HG03469 (cell line): Measurements from ENCODE around the gene ITPR2.
A peak's percentile ranks its signal among the peaks of the same experiment; 100 is the strongest.

Experiments used
- ATAC-seq: cut with Tn5 transposase; IDR thresholded peaks from one replicate; pipeline ENCODE4 v1.9.1; 2021; ENCODE audit warnings: mild to moderate bottlenecking, moderate library complexity, moderate number of reproducible peaks; ENCODE audit not compliant: unreplicated experiment

ITPR2 gene

DNA sequence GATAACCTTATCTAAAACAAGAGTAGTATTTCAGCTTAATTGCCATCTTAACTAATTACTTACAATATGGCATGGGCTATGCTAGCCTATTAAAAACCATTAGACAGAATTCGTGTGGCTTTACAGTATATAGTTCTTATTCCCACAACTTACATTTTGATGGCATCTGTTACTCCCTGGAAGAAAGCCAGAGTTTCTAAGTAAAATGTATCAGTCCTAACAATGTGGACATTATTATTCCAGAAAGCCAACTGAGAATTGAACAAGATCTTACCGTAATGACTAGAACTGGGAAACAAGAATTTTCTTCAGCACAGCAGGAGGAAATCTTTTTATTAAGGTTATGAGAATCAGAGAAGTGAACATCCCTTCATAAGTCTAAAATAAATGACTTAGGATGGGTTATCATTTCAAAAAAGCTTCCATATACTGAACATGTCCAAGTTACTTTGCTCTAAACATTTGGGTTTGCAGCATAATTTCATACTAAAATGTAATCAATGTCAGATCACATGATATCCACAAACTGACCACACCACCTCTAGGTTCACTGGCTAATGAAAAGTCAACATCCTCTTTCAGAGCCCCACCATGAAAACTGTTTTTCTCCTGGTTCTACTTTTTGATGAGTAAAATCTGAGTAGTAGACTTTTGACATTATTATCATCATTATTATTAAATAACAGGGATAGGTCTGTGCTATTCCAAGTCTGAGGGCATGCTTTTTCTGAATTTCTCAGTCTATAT is 457.9 kb downstream of the ITPR2 start:
- no peak for ATAC-seq

DNA sequence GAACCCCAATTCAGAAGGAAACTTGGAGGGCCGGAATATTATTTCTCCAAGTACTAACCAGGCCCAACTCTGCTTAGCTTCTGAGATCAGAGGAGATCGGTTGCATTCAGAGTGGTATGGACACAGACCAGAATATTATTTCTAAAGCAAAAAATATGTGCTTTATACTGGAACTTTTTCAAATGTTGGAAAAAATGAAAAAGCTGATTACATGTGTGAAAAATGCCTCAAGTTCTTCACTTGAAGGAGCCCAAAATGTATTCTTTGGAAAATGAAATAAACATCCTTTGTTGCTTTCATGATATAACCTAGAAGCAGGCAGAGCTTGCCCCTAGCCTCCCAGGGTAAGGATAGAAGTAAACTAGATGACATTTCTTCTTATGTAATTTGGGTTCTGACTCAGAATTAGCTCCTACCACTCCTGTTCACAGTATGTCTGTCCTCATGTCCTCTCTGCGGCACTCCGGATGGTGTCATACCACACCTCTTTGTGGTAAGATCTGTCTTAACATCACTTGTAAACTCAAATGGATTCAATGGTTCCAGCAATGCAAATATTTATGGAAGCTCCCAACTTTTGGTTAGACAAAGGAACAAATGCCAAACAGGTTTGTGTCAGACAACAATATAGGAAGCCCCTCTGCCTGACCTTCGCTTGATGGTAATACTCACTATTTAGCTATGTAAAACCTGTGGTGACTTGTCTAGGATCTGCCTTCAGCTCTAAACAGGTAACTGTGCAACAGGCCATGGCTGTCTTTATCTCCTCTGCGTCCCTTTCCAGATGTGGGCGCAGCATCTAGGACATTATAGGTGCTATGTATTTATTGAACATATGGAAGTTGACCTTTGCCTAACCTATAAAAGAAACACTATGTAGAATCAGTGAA is 459.1 kb downstream of the ITPR2 start:
- no peak for ATAC-seq

DNA sequence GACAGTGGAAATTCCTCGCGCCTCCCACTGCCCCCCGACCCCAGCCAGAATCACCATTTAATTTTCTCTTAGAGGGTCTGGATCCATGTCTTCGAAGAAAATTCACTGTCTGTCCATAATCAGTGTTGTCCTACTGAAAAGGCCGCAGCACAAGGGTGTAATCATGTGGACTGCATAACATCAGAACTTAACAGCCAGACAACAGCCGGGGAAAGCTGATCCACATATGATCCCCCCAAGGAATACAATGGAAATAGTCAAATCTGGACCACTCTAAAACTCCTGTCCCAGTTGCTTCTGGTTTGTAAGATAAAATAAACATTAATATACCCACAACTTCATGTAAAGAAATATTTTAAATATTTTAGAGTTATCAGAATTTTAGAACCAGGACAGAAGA is 460.1 kb downstream of the ITPR2 start:
- ATAC-seq: no peak

DNA sequence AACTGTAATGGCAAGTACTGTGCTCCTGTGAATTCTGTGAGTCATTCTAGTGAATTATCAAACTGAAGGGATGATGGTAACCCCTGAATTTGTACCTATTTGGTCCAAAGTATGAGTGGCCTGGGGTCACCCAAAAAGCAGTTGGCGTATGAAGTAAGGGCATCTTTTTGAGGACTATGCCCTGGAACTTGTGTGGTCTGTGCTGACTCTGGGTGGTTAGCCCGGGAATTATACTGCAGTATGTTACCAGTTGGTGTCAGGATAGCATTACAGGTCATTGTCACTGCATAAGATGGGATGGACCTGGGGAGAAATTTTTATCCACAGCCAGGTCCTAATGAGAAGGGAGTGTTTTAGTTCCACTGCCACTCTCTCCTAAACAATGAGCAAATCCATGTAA is 462.9 kb downstream of the ITPR2 start:
- ATAC-seq: no peak

DNA sequence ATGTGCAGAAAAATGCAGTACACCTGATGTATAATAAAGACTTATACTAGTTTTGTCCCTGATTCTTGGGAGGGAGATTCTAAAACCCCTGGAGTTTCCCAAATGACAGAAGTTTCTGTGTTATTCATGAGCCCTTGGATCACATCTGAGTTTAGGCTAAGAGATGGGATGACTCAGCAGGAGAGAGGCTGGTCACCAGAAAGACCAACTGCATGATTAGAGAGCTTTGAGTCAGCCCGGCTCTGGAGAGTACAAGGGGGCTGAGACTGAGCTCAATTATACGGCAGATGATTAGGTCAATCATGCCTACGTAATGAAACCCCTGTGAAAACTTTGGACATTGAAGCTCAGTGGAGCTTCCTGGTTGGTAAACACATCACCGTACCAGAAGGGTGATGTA is 463.4 kb downstream of the ITPR2 start:
- no peak for ATAC-seq

DNA sequence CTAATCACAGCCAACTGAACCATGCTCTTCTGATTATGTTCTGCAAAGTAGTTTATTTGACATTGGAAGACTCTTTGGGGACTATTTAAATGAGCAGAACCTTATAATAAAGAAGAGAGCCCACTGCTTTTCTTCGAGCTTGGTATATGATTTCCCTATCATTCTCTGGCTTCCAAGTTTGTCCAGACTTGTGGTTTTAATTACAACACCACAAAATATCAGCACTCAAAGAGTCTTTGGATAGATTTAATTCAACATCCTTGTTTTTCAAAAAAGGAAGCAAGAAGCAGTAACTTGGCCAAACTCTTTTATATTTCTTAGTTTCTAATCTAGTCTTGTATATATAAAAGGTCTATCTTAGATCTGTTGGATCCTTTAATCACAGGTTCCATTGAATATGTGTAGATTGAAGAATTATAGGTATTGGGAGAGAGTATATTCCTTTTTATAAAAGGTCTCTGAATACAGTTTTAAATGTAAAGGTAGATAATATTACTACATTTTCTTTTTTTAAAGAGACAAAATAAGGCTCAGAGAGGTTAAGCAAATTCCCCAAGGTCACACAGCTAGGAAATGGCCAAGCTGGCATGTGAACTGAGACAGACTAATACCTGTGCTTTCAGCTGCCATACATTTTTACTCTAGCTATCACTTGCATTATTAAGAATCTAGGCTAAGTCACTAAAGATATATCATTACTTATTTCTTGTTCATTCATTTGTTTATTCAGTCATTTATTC is 464.8 kb downstream of the ITPR2 start:
- no peak for ATAC-seq

DNA sequence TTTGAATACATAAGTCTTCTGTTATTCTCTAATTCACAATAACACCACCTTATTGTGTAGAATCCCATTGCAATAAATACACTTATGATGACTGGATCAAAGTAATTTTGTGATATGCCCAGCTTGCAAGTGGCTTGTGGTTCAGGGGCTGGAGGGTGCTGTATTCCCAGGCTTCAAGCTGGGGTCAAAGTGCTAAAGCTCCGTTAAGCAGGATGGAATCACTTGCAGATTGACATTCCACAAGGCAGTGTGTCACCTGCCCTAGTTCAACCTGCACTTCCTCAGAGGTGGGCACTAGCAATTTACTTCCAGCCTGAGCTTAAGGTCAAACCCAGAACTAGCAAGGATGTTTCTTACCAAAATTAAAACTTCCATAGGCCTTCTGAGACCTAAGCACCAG is 471.0 kb downstream of the ITPR2 start:
- no peak for ATAC-seq

DNA sequence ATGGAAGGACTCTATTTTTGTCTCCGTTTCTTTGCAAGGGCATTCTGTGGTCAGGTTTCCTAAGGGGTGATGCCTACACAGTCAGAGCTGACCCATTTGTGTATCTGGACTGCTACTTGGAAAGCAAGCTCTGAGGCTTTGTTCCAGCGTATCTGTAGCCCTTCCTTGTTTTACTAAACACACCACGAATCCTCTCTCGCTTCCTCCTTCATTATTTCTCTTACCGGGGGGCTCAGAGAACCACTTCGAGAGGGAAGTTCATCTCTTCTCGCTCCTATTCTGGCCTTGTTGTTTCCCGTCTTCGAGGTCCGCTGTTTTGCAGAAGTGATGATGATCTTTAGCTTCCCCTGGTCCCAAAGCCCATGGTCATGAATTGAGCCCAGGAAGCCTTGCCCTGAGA is 472.9 kb downstream of the ITPR2 start:
- ATAC-seq: no peak

DNA sequence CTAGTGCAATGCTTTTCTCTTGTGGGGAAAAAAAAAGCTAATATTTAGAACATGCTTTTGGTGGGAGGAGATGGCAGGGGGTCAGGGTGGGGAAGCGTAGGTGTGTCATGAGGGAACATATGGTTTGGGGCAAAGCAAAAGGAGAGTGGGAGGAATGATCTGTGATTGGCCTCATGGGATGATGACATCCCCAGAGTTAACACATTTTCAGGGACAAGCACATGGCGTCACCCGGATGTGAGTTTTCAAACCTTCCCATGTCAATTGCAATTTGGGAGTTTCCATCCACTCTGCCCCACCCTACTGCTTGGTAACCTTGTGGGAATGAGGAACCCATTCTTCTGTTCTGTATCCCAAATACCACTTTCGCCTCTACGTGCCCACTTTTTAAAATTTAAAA is 473.4 kb downstream of the ITPR2 start:
- no peak for ATAC-seq

DNA sequence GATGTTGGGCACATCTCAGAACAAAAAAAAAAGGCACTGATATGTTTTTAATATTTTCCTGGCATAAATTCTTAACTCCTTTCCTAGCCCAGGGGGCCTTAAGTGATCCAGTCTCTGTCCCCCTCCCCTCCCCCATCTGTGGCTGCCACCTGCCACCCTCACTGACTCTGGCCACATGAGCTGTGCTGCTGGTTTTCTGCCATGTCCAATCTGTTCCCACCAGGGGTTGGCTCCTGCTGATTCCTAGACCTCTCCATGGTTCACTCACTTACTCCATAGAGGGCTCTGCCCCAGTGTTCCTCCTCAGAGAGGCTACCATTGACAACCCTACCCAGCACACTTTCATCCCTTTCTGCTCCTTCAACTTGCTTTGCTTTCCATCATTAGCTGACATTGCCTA is 474.3 kb downstream of the ITPR2 start:
- no peak for ATAC-seq

DNA sequence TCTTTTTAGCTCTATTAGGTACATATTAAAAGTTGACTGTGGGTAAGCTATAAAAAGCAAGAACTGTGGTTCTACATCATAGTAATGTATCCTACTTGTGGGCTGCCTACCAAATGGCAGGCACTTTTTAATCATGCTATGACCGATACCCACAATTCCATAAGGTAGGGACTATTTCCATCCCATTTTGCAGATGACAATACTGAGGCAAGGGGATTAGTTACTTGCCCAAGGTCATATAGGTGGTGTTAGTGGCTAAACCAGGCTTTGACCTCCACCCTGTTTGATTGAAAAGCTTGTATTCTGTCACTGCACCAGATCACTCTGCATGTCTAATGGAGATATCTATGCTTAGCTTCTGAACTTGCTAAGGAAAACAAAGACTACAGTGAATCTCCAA is 485.7 kb downstream of the ITPR2 start:
- no peak for ATAC-seq

DNA sequence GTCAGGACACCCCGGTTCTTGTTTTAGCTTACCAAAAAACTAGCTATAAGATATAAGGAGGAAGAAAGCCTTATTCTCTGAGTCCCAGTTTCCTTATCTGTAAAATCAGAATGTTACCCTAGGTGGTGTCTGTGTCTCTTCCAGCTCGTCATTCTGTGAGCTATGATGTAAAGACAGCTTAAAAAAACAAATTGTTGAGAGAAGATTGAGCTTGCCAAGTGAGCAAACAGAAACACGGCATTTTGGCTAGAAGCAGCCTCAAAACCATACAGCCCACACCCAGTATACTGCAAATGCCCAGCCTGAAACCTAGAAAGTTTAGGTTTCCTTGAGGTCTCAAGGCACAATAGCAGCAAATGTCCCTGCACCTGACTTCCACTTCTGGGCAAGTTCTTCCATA is 486.3 kb downstream of the ITPR2 start:
- ATAC-seq: no peak

DNA sequence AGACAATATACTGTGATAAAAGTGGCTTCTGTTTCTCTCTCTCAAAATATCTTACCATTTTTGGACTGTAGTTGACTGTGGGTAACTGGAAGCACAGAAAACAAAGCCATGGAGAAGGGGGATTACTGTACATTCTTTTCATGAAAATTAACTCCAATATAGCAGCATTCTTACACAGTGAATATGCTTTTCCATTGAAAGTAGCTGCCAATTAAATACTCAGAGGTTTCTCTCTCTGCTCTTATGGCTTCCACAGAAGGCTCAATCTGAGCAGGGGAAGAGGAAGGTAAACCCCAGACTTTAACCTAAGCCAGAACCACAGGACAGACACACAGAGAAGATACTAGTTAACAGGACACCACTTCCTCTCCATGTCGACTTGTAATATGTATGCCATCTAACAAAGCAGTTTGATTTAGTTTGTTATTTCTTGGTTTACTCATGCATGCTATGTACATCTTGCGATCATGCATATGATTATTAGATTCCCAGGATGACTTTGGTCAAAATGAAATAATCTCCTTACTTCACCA is 487.5 kb downstream of the ITPR2 start:
- ATAC-seq: no peak

DNA sequence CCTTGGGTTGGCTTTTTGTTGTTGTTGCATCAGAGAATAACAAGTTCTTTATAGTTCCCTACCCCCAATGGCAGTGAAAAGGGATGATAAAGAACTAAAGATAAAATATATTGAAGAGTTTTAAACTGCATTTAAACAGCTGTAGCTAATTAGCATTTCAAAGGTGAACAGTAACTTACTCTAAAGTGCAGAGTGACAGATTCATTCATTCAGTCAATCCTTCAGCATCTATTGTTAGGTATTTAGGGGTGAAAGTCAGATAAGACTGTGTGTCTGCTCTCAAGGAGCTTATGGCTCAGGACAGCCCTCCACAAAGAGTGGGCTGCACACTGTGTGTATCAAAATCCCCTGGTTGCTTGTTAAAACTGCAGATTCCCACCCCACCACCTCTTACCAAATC is 491.5 kb downstream of the ITPR2 start:
- no peak for ATAC-seq

DNA sequence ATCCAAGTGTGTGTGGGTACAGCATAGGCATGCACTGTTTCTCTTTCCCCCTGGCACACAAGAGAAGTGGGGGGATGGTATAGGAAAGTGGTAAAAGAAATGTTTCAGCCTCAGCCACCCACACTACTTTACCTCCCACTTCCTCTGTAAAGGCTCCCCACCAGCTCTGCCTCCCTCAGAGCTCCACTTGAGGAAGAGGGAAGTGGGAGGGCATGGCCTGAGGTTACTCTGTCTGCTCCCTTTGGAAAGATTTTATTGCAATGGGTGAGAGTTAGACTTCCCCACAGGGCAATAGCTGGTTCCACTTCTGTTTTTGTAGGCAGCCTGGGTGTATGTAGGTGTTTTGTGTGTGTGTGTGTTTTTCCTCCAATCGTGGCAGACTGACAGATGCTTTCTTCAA is 492.3 kb downstream of the ITPR2 start:
- ATAC-seq: peak; percentile 64

DNA sequence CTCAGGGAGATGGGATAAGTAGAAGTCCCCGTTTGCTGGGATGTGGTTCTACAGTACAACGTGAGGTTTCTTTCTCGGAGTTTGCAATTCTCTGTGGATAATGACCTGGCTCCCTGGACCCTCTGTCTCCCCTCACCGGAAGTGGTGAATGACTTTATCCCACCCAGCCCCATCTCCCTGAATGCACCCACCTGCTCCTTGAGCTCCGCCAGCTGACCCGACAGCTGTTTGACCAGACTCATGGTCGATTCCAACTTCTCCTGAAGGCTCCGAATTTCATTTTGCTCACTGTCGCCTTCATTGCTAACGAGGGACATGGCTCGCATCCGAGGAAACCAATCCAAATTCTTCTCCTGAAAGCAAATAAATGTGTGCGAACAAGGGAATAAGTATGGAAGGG is 493.0 kb downstream of the ITPR2 start:
- no peak for ATAC-seq

DNA sequence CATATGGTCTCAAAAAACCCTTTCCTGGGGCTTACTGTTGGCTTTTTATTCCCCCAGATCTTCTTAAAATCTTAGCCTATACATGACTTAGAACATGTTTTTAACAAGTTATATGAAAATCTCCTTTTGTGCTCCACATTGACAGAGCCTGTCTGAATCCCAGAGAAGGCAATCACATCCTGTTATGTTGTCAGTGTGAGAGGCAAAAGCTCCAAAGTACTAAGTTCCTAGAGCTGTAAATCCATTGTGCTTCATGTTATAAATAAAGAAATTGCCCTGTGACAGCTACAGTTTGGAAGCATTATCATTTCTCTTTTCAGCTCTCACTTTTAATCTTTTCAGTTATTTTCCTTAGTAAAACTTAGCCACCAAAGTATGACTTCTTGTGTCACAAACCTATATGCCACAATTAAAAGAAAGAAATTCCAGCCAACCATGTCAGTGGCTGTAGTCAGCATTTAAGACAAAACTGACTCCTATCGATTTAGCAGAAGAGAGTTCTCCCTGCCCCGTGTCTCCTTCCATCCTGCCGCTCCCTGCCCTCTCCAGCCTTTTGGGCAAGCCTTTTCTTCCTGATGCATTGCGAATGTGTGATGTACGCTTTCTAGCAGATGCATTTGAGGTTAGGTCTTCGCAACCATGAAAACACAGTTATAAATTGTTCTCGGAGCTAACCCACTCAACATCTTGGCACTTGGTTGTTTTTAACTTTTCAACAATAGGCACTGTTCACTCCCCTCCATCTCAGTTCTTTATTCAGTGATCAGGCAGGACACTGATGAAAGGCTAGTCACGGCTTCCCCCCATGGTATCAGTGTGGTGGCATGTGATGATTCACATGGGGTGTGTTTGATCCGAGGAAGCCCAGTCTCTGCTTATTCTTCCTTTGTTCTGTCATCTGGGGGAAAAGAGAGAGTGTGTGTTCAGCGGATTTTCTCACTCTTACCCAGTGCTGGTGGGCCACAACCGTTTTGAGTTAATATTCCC is 494.1 kb downstream of the ITPR2 start:
- ATAC-seq: no peak

DNA sequence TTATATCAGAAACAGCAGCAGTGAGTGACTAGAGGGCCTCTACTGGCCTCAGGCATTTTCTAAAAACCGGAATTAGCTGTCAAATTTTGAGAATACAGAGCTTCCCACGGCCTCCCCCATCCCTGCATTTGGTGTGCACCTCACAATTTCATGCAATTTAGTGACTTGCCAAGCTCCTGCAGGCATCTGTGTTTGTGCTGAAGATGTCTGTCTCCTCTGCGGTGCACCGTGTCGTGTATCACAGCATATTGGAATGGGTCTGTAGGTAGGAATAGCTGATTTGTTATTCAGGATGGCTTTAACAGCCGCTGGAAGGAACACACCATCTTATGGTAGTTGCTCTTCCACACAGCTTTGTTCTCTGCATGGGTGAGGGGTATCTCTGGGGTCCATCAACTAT is 497.3 kb downstream of the ITPR2 start:
- ATAC-seq: no peak

DNA sequence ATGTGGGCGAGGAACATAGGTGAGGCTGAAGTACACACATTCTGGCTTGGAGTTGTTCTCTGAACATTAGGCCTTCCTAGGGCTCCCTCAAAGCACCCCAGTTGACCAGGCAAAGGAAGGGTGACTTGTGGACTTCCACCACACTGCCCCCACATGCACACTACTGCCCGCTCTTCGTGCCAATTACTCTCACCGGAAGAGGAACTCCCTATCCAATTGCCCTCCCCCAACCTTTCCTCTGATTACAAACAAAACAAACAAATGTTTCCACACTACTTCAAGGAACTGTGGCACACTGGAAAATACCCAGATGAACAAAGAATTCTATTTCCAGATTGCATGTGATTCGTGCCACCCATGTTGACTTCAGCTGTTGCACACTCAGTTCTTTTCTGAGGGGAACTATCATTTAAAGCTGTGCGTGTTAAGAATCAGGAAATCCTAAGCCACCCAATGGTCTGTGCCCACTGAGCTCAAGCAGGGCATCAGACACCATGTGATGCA is 498.3 kb downstream of the ITPR2 start:
- no peak for ATAC-seq

DNA sequence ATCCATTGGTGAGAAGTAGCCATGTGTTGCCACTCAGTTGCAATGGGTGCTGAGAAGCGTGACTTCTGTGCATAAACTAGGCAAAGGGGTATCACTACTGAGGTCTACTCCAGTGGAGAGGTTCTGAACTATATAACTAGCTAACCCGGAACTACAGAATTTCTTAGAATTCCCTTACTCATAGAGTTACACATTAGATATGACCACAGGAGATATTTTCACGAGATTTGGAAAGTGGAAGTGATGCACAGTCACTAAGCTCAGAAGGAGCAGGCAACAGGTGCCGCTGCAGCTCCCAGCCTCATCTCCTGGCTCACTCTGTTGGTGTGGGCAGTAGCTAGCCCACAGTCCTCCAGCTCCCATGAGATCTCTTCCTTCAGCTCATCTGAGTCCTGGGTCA is 501.0 kb downstream of the ITPR2 start:
- no peak for ATAC-seq
